DMS53 treated with DMSO at 0.1 percent for 48 hours (cell line): ENCODE results near the gene PLCL1.
A peak's percentile ranks its signal among the peaks of the same experiment; 100 is the strongest.
"Not testable (repeated sequence)": the region's sequence is repeated elsewhere in the genome, so short reads cannot be mapped to it uniquely, and the experiment has no call there.

Experiments
- DNase-seq: peaks from one replicate; lab custom pipeline; 2025; ENCODE audit not compliant: unreplicated experiment; lab: John Stamatoyannopoulos, UW

Gene PLCL1

DNA sequence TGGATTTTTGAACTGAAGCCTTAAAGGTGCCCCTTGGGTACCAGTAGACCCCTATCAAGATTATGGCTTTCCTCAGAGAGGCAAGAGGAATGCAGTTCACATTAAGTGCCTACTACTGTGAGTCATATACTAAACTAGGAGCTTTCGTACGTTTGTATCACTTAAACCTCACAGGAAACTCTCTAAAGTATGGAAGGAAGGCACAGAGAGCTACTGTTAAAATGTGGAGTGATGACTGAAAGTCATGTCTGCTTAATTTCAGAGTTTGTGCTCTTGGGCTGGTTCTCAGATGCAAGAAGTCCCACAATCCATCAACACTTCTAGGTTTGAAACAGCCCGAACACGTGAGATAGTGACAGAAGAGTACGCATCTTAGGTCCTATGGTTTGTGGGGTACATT, 4.7 kb downstream of the PLCL1 start:
- no peak for DNase-seq

DNA sequence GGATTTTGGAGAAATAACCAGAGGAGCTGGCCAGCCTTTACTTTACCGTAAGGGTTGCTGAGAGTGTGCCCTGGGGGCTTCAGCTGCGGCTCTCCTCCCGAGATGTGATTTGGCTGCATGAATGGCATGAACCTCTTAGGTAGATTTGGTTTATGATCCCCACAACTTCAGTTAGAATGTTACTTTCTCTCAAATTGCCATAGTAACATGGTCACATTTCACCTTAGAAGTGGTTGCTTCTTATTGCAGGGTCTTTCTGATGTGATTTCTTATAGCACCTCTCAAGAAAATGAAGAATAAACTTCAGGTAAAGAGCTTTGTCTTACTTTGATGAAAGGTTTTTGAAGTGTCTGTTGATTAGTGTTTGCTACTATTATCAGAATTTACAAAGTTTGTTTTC, 5.6 kb downstream of the PLCL1 start:
- DNase-seq, result no peak

DNA sequence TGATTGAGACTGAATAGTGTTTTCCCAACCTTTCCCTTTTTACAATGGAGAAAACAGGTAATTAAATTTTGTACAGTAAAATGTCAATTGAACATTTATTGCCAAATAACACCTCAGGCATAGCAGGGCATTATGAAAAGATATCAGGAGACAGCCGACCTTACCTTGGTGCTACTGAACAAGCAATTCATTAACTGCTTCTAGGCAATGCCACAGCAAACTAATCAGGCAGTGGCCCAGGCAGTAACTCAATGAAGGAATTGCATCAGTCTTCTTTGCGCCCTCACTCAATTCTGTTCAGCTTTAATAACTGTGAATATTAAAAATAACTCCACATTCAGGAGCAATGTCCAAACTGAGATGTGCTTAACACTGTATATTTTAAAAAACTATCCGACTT, 6.1 kb downstream of the PLCL1 start:
- DNase-seq, result no peak

DNA sequence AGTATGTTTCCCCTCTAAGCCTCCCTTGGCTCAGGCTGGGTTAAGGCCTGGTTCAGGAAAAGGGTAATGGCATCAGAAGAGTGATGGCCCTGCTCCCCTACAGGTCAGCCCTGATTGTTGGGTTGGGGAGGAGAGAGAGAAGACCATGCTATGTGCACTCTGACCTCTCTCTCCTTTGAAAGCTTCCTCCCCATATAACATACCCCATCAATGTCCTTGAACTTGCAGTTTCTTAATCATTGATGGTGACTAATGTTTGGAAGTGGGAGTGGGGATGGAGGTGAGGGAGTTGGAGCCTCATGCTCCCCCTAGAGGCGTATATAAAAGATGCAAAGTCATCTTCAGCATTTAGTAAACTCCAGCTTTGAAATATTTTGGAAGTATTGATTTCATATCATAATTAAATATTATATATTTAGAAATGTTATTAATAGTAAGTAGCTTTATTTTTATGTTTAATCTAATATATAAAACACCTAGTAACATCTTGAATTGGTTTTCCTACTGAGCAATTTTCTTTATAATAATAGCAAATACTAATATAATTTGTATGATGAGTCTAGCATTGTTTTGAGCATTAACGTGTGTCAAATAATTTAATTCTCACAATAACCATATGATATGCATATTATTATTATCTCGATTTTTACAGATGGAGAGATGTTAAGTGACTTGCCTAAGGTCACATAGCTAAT, 8.8 kb downstream of the PLCL1 start:
- peak; percentile 24 for DNase-seq

DNA sequence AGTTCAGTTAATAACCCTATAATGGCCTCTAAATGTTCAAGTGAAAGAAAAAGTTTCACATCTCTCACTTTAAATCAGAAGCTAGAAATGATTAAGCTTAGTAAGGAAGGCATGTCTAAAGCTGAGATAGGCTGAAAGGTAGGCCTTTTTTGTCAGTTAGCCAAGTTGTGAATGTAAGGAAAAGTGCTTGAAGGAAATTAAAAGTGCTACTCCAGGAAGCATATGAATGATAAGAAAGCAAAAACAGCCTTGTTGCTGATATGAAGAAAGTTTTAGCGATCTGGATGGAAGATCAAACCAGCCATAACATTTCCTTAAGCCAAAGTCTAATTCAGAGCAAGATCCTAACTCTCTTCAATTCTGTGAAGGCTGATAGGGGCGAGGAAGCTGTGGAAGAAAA, 10.1 kb downstream of the PLCL1 start:
- DNase-seq, result no peak

DNA sequence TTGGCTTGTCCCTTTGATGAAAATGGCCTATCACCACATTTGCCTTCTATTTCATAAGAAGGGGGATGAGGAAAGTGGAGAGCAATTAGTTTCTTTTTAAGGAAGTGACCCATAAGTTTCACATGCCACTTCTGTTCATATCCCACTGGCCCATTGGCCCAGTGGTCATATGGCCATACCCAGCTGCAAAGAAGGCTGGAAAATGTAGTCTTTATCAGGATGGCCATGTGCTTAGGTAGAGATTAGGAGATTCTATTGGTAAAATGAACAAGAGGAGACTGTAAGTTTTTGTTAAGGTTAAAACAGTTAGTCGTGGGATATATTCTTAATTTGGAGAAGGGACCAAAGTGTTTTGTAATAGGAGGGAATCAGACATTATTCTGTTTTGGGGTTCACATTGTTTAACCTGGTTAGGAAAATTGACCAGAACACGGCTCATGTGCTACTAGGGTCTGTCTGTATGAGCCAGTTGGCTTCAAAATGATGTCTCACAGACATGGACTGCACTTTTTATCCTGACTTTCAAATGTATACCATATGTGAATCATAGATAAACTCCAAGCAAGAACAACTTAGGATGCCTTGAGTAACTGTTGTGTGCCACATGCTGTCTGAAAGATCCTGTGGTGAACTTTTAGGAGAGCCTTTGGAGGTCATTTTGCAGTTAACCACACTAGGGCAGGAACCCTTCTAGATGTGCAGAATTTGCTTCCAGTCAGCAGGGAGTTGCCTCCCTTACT, 17.3 kb downstream of the PLCL1 start:
- DNase-seq, result no peak

DNA sequence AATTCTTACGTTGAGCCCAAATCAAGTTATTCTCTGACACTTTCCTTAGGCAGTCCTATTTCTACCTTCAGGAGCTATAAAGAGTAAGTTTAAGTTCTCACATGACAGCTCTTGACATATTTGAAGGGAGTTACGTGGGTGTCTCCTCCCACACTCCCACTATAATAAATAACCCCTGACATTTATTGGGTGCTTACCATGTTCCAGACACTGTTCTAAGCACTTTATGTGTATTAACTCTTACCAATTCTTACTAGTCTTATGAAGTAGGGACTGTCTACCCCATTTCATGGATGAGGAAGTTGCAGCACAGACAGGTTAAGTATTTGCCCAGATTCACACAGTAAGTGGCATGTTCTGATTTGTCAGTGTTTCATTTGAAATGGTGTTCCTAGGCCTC, 17.9 kb downstream of the PLCL1 start:
- no peak for DNase-seq

DNA sequence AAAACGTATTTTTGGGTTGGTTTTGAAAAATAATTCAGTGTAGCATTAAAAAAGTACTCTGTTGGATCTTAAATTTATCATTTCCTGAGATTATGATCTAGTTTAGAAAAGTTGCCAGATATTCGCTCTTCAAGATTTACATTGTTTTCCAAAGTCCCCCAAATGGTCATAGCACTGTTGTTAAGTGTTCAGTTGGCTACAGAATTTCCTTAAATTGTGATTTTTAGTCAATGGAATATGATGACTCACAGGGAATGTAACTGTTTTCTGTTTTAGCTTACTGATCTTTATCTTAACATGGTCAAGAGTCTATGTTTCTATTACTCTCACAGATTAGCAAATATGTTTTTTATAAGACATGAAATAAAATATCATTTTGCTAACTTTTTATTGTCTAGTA, 23.2 kb downstream of the PLCL1 start:
- DNase-seq, result no peak

DNA sequence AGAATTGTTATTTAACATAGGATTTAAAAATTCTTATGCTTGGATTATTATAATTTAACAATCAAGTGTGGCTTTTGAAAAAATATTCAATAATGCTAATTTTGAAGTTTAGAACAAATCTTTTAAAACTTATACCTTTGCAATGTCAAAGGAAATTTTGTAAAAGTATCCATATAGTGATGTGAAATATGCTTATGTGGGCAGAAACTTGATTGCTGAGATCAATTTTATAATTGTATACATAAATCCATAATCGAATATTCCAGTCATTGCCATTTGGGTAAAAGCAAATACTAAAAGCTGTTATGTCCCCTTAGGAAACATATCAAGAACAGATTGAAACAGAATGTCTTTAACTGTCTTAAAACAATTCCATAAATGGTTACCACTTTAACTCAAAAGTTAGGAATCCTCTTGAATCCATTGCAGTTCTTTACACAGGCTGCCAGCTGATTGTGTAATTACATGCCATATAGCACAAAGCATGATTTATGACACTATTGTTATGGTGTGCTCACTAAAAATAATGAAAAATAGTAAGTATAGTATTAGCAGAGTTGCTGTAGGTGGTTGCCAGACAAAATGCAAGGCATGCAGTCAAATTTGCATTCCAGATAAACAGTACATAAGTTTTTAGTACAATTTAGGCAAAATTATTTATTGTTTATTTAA, 24.2 kb downstream of the PLCL1 start:
- no peak for DNase-seq

DNA sequence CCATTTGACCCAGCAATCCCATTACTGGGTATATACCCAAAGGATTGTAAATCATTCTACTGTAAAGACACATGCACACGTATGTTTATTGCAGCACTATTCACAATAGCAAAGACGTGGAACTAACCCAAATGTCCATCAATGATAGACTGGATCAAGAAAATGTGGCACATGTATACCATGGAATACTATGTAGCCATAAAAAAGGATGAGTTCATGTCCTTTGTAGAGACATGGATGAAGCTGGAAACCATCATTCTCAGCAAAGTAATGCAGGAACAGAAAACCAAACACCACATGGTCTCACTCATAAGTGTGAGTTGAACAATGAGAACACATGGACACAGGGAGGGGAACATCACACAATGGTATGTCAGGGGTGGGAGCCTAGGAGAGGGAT, 30.4 kb downstream of the PLCL1 start:
- not testable (repeated sequence) for DNase-seq

DNA sequence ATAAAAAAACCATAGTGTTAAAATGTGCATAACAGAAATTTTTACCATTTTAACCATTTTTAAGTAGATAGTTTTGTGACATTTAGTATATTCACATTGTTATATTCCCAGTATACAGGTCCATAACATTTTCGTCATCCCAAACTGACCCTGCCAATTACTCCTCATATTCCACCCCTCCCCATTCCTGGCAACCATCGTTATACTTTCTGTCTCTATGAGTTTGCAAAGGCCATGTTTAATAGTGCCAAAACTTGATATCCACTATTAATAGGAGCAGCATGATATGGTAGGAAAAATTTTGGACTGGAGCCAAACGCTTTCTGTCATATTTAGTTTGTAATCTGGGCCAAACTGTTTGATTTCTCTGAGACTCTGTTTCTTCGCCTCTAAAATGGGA, 30.9 kb downstream of the PLCL1 start:
- no peak for DNase-seq

DNA sequence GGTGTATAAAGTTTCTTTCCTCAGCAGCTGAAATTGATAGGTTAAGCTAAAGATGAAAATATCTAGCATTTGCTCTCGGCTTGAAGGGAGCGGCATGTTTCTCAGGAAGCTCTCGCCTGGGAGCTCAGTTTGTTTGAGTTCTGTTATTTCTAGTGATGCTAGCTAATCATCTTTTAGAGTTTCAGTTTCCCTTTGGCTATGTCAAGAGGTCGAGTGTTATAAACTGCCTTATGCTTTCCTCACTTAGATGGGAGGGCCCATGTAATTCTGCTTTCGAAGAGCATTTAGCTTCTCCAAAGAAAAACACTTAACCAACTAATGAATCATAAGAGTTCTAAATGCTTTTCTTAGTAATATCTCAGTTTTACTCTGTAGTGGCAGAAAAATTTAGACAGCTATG, 33.6 kb downstream of the PLCL1 start:
- DNase-seq, result no peak

DNA sequence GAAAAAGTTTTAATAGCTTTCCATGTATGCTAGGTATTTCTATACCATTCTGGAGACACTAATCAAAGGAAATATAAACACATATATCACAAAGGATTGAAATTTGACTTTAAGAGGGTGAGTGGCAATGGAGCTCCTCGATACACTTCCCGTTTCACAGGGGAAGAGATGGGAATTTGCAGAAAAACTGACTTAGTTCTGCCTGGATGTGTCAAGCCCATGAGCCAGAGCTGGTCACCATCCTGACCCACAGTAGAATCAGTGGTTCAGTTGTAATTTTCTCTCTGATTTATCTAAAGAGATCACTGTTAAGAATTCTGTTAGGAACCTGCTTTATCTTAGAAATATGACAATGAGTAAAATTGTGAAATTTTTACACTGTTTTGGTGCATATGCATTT, 34.2 kb downstream of the PLCL1 start:
- no peak for DNase-seq

DNA sequence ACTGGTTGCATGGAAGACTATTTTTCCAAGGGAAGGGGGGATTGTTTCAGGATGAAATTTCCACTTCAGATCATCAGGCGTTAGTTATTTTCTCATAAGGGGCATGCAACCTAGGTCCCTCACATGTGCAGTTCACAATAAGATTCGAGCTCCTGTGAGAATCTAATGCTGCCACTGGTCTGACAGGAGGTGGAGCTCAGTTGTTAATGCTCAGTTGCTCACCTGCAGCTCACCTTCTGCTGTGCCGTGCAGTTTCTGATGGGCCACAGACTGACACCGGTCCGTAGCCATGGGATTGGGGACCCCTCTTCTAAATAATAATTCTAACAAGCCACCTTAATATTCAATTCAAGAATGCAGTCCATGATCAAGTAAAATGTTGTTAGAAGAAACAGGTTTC, 34.9 kb downstream of the PLCL1 start:
- no peak for DNase-seq

DNA sequence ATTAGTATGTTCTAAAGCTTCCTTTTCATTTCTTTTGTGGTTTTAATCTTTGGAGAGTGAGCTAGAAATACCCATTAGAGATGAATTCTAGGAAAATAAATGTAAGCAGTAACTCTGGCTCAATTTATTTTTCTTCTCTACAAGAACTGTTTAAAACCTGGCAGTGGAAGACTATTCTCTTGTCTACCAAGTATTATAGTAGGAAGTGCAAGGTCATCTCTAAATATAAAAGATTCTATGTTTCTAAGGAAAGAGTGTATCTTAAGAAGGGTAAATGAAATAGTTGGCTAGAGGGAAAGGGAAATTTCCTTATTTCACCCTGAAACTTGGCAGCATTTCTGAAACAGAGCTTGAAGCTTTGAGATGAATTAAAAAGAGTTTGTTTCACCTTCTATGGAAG, 35.5 kb downstream of the PLCL1 start:
- no peak for DNase-seq

DNA sequence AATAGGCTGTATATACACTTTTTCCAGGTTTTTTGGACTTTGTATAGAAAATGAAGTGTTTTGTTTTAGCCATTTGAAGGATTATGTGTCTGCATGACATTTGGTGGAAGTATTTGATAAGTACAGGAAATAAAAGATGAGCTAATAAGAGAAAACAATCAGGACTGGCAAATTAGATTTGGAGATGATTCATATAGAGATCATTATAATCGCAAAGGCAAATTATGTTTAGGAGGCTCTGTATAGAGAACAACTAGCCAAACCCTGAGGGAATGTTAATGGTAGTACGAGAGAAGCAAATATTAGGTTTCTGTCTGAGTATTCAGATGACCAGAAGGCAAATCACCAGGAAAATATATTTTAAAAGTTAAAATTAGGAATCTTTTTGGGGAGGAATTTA, 41.7 kb downstream of the PLCL1 start:
- DNase-seq, result no peak

DNA sequence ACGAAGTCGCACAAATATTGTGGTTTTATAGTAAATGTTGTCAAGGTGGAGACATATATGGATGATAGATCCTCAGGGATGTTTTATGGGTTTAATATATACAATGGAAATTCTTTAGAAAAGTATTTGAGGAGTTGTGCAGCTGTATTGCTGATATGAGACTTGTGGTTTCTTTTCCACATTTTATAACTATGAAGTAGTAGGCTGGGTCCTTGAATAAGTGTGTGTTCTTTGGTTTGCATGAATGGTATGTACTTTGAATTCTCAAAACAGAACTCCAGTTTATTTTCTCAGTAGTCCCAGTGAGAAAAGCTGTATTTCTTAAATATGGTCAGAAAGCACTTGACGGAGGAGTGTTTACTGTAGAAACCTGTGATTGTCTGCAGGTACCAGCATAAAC, 42.4 kb downstream of the PLCL1 start:
- DNase-seq, result no peak

DNA sequence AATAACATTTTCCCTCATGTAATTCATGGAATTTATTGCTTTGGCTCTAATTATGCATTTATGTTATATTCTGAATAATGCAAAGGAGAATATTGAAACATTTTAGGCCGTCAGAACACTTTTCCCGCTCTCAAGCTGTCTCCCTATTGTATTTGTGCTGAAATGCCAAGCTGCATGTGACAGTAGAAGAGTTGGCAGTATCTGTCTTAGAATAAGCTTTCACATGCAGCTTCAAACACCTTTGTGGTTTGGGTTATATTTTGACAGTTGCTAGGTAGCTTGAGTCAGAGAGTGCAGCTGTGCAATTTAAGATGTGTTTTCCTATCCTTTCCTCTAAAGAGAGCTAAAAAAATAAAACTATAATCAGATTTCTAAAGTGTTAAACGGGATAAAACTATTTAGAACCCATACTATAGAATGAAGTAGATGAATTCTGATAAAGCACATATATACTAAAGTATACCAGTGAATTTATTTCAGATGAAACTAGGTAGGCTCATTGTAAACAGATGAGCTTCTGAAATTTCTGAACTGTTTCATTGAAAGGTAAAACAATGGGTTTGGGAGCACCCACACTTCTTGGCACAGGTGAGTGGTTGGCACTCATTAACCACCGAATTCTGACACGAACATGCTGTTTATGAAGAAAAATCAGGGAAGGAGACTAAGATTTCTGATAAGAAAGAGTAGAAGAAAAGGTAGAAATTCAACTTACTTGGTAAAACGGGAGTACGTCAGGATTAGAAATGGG, 43.4 kb downstream of the PLCL1 start:
- no peak for DNase-seq

DNA sequence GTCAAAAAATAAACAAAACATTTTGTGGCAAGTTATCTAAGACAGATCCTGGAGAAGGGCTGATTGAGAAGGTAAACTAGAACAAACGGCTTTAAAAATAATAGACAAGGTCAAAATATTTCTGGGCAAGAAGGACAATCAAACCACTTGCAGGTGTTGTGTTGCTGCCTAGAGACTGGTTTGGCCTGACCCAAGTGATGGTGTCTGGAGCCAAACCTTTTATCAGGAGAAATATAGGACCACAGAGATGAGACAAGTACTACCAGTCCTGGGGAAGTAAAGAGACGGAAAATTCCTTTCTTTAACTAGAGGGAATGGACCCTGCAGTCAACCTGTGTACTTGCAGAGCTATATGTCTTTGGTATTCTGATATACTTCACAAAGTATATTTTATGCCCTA, 44.2 kb downstream of the PLCL1 start:
- DNase-seq, result no peak

DNA sequence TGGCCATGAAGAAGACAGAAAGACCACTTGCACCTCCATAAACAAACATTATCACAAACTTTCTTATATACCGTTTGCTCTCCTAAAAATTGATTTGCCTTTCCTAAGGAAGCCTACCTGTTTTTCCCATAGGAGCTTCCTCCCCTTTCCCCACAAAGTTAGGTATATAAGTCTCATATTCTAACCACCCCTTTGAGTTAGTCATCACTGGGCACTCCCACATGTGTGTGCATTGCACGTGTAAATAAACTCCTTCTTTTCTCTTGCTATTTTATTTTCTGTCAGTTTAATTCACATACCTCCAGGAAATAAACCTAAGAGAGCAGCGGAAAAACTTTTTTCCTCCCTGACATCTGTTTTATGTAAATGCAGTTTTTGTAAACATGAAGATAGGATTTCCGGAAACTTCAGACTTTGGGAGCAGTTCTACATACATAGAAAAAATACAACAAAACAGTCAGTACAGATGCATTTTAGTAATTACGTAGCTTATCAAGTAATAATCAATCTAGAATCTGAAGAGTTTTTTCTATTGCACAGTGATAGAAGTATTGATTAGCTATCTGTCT, 46.6 kb downstream of the PLCL1 start:
- no peak for DNase-seq

DNA sequence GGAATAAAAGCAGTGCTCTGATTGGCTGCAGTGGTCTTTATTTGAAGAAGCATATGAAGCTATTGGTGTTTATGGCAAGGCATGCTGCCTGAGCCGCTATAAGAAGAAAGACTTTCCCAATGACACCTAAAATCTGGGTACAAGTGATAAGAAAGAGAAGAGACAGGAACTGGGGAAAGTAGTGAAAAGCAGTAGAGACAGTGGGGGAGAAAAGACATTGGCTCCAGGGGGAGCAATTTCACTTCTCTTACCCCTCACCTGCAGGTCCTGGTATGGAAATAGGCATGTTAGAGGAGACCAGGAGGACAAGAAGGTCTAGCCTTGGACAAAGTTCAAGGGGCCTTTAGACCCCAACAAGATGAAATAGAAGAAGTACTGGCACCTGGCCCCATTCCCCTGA, 47.1 kb downstream of the PLCL1 start:
- DNase-seq, result peak; percentile 4
